Subcutaneous adipose tissue (tissue), 4 donors: ENCODE data around the gene NUDT2. TPM values are rescaled to one million over a fixed set of nuclear protein-coding genes. Genes with fewer than 3 reads are reported as not detected.

ENCODE experiments used
- total RNA-seq, 4 donors: library from RNA; depleted of rRNA; stranded (reverse); fragments of >200 nt; gene quantifications; one replicate each; pipeline ENCODE4 v1.1.0, GENCODE V29; 2016
- TF ChIP-seq, protein P1 (sequence below): fragments of 450-650 bp; IDR thresholded peaks from one replicate; pipeline ENCODE4 v1.5.1; 2016; ENCODE audit warnings: low read depth, mild to moderate bottlenecking, control low read depth, antibody characterized with exemption, moderate library complexity

Gene NUDT2
- total RNA-seq, result 10 to 100 TPM; 13.0 to 29.2 (median 21.6) TPM

DNA sequence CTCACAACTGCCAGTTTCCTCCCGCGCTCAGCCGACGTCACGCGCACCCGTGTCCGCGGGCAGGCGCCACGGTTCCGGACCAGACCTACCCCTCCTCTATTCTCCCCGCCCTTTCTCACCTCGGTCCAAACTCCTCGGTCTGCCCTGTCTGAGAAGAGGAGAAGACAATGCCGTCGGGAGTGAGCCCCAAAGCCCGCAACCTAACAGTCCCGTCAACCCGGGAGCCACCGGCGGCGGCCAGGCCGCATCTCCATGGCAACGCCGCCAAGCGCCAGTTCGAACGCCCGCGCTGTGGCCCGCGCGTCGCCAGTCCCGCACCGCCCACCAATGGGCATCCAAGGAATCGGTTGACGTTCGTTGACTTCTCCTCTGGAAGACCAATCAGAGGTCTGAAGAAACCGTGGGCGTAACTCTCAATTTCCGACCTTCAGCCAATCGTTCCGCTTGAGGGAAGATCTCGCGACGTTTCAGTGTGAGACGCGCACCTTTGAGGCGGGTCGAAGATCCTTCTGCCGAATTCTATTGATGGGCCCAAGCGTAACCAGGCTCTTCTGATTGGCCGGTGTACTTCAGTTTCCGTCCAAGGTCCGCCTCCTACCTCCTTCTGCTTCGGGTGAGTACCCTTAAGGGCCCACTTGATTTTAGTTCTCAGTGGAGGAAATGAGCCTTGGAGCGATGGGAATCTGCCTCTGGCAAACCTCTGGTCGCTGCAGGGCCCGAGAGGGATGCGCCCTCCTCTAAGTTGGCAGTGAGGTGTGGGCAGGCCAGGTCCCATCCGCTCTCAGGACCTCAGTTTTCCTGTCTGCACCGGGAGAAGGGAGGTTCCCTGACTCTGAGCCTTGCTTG is at the start of gene NUDT2, which contains the start of gene KIF24:
Gene NUDT2, plus strand, starts transcription at position 583 of the 846 bp plus-strand sequence. CDS start 9,471 bp downstream, outside the sequence.
Gene KIF24, minus strand, starts transcription at position 282 of the 846 bp plus-strand sequence. CDS start 17,922 bp downstream, outside the sequence.
- TF ChIP-seq, protein P1, sequence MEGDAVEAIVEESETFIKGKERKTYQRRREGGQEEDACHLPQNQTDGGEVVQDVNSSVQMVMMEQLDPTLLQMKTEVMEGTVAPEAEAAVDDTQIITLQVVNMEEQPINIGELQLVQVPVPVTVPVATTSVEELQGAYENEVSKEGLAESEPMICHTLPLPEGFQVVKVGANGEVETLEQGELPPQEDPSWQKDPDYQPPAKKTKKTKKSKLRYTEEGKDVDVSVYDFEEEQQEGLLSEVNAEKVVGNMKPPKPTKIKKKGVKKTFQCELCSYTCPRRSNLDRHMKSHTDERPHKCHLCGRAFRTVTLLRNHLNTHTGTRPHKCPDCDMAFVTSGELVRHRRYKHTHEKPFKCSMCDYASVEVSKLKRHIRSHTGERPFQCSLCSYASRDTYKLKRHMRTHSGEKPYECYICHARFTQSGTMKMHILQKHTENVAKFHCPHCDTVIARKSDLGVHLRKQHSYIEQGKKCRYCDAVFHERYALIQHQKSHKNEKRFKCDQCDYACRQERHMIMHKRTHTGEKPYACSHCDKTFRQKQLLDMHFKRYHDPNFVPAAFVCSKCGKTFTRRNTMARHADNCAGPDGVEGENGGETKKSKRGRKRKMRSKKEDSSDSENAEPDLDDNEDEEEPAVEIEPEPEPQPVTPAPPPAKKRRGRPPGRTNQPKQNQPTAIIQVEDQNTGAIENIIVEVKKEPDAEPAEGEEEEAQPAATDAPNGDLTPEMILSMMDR, result no peak

DNA sequence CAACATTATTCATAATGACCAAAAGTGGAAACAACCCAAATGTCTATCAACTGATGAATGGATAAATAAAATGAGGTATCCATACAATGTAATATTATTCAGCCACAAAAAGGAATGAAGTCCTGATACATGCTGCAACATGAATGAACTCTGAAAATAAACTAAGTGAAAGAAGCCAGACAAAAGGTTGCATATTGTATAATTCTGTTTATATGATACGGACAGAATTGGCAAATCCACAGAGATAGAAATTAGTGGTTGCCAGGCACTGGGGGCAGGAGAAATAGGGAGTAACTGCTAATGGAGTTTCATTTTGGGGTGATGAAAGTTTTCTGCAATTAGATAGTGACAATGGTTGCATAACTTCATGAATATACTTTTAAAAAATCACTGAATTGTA is 47.3 kb upstream of the NUDT2 start:
- TF ChIP-seq, protein P1, result no peak

DNA sequence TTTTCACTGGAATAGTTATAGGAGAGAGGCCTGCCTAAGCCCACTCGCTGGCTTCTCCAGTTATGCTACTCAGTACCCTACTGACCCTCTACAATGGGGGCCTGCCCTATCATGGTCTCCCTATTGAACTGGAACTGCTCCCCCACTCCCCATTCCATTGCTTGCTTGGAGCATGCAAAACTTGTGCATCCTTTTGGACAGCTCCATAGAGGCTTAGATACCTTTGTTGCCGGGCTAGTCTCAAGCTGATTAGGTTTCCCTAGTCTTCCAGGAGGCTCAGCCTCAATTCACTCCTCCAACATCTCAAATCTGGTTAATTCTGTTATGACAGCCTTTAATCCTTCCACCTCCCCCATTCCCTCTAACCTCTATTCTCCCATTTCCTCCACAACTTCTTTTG is 40.2 kb upstream of the NUDT2 start:
- TF ChIP-seq, protein P1, result no peak

DNA sequence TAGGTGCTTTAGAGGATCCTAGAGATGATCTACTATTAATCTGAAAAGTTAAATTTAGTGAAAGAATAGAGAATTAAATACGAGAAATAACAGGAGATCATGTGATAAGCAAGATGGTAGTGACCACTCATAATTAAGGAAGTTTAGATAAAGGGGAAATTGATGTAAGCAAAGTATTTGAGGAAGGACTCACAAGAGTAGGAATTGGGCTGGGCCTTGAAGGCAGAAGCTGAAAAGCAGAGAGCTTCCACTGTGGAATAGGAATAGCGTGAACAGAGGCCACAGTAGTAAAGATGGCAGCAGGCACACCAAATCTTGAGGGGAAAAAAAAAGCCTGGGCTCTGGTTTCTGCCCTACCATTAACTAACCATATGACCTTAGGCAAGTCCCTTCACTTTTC is 38.3 kb upstream of the NUDT2 start:
- TF ChIP-seq, protein P1, result no peak

DNA sequence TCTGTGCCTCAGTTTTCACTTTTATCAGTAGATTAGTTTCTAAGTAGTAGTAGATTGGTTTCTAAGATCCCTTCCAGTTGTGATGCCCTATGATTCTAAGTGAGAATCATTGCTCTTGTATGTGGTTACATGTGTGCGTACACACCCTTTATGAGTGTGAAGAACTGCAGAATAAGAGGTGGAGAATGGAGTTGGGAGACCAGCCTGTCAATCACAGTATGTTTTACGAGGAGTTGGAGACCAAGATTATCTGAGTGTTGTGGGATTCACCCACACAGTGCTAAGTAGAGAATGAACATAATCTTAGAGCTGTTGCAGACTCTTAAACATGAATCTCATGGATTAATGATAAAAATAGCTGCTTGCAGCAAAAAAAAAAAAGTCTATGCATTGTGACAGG is 37.9 kb upstream of the NUDT2 start:
- TF ChIP-seq, protein P1, result no peak

DNA sequence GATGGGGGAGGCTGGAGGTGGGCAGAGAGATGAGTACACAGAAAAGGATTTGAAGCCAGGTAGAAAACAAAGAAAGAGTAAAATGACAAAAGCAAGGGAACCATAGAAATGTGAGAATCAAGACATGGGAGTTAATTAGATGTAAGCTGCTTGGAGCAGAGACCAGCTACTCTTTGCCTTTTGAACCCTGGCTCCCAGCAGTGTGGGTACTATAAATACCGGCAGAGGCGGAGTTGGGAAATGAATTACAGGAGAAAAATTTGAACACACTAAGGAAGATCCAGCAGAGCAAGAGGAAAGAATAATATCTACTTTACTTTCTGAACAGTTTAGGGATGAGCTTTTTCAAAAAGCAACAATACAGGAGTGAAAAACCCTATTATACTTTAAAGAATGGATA is 36.8 kb upstream of the NUDT2 start:
- TF ChIP-seq, protein P1, result no peak

DNA sequence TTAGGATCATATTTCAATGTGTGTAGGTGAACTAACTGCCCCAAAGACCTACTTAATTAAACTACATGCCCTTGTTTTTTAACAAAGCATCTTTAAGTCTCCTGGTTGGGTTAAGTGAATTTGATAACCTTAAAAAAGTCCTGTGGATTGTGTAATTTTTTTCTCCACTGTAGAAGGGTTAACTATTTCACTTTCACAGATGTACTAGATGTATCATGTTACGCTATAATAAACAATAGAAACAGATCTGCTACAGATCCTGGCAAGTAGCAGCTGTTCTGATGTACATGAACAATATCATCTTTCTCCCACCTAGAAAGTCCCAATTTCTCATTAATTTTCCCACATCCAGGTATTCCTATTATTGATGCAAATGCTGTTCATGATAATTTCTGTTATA is 19.2 kb upstream of the NUDT2 start:
- TF ChIP-seq, protein P1, result no peak
